NCI-H69 (cell line): ENCODE data around the gene MBLAC2.

Experiments
- DNase-seq: peaks from one replicate; lab custom pipeline; 2025; lab: John Stamatoyannopoulos, UW

MBLAC2 gene

GRCh38 chr5:90461288-90461687 lies 13.3 kb downstream of the MBLAC2 start:
- DNase-seq, result no peak

GRCh38 chr5:90446961-90447360 lies 27.6 kb downstream of the MBLAC2 start:
- DNase-seq, result no peak

GRCh38 chr5:90440644-90441043 lies 33.9 kb downstream of the MBLAC2 start:
- DNase-seq, result no peak

- DNase-seq, result peak; percentile 19
Measured at GRCh38 chr5:90438100-90438499, 36.5 kb downstream of the MBLAC2 start.

- DNase-seq, result no peak
Measured at GRCh38 chr5:90437663-90438062, 36.9 kb downstream of the MBLAC2 start.

- DNase-seq, result peak; percentile 68
Measured at GRCh38 chr5:90434116-90434714, 40.4 kb downstream of the MBLAC2 start.

GRCh38 chr5:90424245-90424644 lies 50.3 kb downstream of the MBLAC2 start:
- no peak for DNase-seq

- DNase-seq, result peak; percentile 49
Measured at GRCh38 chr5:90421136-90421535, 53.4 kb downstream of the MBLAC2 start.

GRCh38 chr5:90418214-90418613 lies 56.4 kb downstream of the MBLAC2 start:
- no peak for DNase-seq

- DNase-seq, result peak; percentile 70
Measured at GRCh38 chr5:90410178-90410762, 64.3 kb downstream of the MBLAC2 start.

GRCh38 chr5:90409318-90410177 lies 65.0 kb downstream of the MBLAC2 start, which contains the start of gene CETN3:
CETN3 (minus strand) TSS chr5:90409756; CDS start chr5:90409661, 95 bp downstream.
- DNase-seq, result peak; percentile 100

- peak; percentile 74 for DNase-seq
Measured at GRCh38 chr5:90408571-90409317, 65.8 kb downstream of the MBLAC2 start.
